Loucy (cell line): Measurements from ENCODE around the gene PDE8B.

Experiments
- H2AFZ ChIP-seq: fragments of 200-600 bp; sonication (generic); 2 replicates; pipeline ENCODE4 v1.6.0; 2016; ENCODE audit warnings: antibody characterized with exemption, mild to moderate bottlenecking, low read length, moderate library complexity
- H3F3A ChIP-seq: fragments of 200-600 bp; 2 replicates; pipeline ENCODE4 v1.6.0; 2016; ENCODE audit warnings: antibody characterized with exemption, low read depth, mild to moderate bottlenecking
- H3K27me3 ChIP-seq: fragments of 200-600 bp; sonication (generic); 2 replicates; pipeline ENCODE4 v1.6.1; 2014; ENCODE audit warnings: low read length, mild to moderate bottlenecking; ENCODE audit not compliant: insufficient read depth, poor library complexity, severe bottlenecking
- H3K36me3 ChIP-seq: fragments of 200-600 bp; sonication (generic); 2 replicates; pipeline ENCODE4 v1.6.1; 2016; ENCODE audit warnings: low read length; ENCODE audit not compliant: insufficient read depth
- H3K4me1 ChIP-seq: fragments of 200-600 bp; sonication (generic); 2 replicates; pipeline ENCODE4 v1.5.1; 2014; ENCODE audit warnings: low read length, mild to moderate bottlenecking; ENCODE audit not compliant: insufficient read depth, poor library complexity, severe bottlenecking
- H3K4me2 ChIP-seq: fragments of 200-600 bp; sonication (generic); 2 replicates; pipeline ENCODE4 v1.6.0; 2014; ENCODE audit warnings: antibody characterized with exemption, low read length, low read depth, mild to moderate bottlenecking; ENCODE audit not compliant: poor library complexity, severe bottlenecking
- H3K4me3 ChIP-seq: fragments of 200-600 bp; sonication (generic); 2 replicates; pipeline ENCODE4 v1.5.1; 2014; ENCODE audit warnings: low read length, mild to moderate bottlenecking, mixed read lengths; ENCODE audit not compliant: poor library complexity, severe bottlenecking
- H3K79me2 ChIP-seq: fragments of 200-600 bp; sonication (generic); 2 replicates; pipeline ENCODE4 v1.6.1; 2014; ENCODE audit warnings: low read length; ENCODE audit not compliant: insufficient read depth
- H3K9ac ChIP-seq: fragments of 200-600 bp; sonication (generic); 2 replicates; pipeline ENCODE4 v1.6.0; 2014; ENCODE audit warnings: mild to moderate bottlenecking, low read depth, low read length, moderate library complexity; ENCODE audit not compliant: poor library complexity, severe bottlenecking
- H3K9me2 ChIP-seq: fragments of 200-600 bp; sonication (generic); replicated peaks from 2 replicates; pipeline ENCODE4 v1.6.1; 2016; ENCODE audit warnings: low read depth, low read length, mixed read lengths
- H3K9me3 ChIP-seq: fragments of 200-600 bp; sonication (generic); 2 replicates; pipeline ENCODE4 v1.6.1; 2014; ENCODE audit warnings: mild to moderate bottlenecking, antibody characterized with exemption, low read length, low read depth; ENCODE audit not compliant: insufficient read depth
- H4K20me1 ChIP-seq: fragments of 200-600 bp; sonication (generic); 2 replicates; pipeline ENCODE4 v1.6.0; 2014; ENCODE audit warnings: antibody characterized with exemption, low read length, mild to moderate bottlenecking; ENCODE audit not compliant: insufficient read depth, poor library complexity, severe bottlenecking
- EZH2phosphoT487 ChIP-seq: fragments of 200-600 bp; IDR thresholded peaks from 2 replicates; pipeline ENCODE4 v1.6.1; 2018; ENCODE audit warnings: antibody characterized with exemption, mild to moderate bottlenecking, moderate library complexity, borderline replicate concordance
- TF ChIP-seq, protein P1 (sequence below): fragments of 200-600 bp; sonication (generic); conservative IDR thresholded peaks from 2 replicates; pipeline ENCODE4 v1.5.1; 2014; ENCODE audit warnings: mild to moderate bottlenecking, antibody characterized with exemption, low read length

PDE8B gene

DNA sequence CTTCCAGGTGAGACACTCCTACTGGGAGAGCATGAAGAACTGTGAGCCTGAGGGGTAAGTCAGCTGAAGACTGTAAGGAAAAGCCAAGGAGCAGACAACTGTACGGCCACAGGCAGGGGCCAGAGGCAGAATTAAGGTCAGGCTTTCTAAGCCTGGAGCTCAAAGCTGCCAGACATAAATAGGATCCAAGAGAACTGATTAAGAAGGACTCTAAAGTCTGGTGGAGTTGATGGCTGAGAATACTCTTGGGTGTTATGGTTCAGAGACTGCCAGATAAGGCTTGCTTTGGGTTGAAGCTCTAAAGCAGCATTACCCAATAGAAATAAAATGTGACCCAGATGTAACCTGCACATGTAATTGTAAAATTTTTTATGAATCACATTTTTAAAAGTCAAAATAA lies 12.2 kb downstream of the PDE8B start:
- H3K9ac ChIP-seq: no peak overlapping the region
- H4K20me1 ChIP-seq: no peaks in the 10 kb centered on the region
- H3K36me3 ChIP-seq: no peaks in the 10 kb centered on the region
- H3K4me1 ChIP-seq: no peaks in the 10 kb centered on the region
- H3K79me2 ChIP-seq: no peaks in the 10 kb centered on the region
- H3K4me2 ChIP-seq: no peak overlapping the region
- TF ChIP-seq EZH2phosphoT487: no peak
- TF ChIP-seq, protein P1, sequence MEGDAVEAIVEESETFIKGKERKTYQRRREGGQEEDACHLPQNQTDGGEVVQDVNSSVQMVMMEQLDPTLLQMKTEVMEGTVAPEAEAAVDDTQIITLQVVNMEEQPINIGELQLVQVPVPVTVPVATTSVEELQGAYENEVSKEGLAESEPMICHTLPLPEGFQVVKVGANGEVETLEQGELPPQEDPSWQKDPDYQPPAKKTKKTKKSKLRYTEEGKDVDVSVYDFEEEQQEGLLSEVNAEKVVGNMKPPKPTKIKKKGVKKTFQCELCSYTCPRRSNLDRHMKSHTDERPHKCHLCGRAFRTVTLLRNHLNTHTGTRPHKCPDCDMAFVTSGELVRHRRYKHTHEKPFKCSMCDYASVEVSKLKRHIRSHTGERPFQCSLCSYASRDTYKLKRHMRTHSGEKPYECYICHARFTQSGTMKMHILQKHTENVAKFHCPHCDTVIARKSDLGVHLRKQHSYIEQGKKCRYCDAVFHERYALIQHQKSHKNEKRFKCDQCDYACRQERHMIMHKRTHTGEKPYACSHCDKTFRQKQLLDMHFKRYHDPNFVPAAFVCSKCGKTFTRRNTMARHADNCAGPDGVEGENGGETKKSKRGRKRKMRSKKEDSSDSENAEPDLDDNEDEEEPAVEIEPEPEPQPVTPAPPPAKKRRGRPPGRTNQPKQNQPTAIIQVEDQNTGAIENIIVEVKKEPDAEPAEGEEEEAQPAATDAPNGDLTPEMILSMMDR: no peak
- no peaks in the 10 kb centered on the region for H3F3A ChIP-seq
- no peaks in the 10 kb centered on the region for H3K9me2 ChIP-seq
- H3K4me3 ChIP-seq: no peak overlapping the region
- H3K9me3 ChIP-seq: no peaks in the 10 kb centered on the region
- H2AFZ ChIP-seq: no peak overlapping the region
- no peaks in the 10 kb centered on the region for H3K27me3 ChIP-seq

DNA sequence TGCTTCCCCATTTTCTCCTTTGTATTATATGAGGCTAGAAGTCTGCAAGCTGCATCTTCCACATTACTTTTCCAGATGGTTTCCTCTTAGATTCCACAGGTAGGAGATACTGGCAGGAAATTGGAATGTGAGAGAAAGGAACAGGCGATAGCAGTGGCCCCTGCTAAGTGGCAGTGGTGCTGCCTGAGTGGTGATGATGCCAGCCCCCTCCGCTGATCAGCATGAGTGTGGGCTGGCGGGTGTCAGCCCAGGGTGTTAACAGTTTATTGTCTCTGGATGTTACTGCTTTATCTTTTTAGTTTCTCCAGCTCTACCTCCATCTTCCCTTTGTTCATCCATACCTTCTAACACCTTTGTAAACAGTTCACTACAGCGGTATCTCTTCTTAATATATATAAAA lies 13.2 kb downstream of the PDE8B start:
- no peaks in the 10 kb centered on the region for H3K4me1 ChIP-seq
- H3F3A ChIP-seq: no peaks in the 10 kb centered on the region
- H3K79me2 ChIP-seq: no peaks in the 10 kb centered on the region
- TF ChIP-seq, protein P1: no peak
- no peak for TF ChIP-seq EZH2phosphoT487
- H3K36me3 ChIP-seq: no peaks in the 10 kb centered on the region
- H3K4me2 ChIP-seq: no peak overlapping the region
- no peaks in the 10 kb centered on the region for H4K20me1 ChIP-seq
- H3K4me3 ChIP-seq: no peak overlapping the region
- H3K27me3 ChIP-seq: no peaks in the 10 kb centered on the region
- H2AFZ ChIP-seq: no peak overlapping the region
- no peak overlapping the region for H3K9ac ChIP-seq
- H3K9me3 ChIP-seq: no peaks in the 10 kb centered on the region
- H3K9me2 ChIP-seq: no peaks in the 10 kb centered on the region

DNA sequence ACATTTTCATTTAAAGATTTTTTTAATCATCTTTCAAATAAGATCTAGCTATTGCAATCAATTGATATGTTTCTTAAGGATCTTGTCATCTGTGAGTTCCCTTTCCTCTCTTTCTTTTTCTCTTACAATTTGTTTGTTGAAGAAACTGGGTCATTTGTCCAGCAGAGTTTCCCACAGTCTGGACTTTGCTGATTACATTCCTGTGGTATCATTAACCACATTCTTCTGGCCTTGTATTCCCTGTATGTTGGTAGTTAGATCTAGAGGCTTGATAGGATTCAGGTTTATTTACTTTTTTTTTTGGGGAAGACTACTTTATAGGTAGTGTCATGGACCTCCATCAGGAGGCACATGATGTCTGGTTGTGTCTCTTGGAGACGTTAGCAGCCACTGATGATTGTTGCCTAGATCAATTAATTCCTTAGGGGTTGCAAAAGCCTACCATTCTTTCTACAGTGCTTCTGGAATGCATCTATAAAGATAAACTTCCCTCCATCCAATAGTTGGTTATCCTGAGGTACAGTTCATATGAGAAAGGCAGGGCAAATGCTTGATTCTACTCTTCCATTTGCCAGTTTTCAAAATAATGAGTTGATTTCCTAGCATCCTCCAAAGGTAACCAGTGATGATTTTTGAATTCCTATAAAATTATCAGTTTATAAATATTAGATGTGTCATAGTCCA lies 14.3 kb downstream of the PDE8B start:
- no peaks in the 10 kb centered on the region for H4K20me1 ChIP-seq
- no peaks in the 10 kb centered on the region for H3K27me3 ChIP-seq
- H3K9ac ChIP-seq: no peak overlapping the region
- H3K4me1 ChIP-seq: no peaks in the 10 kb centered on the region
- H3K4me2 ChIP-seq: no peak overlapping the region
- no peaks in the 10 kb centered on the region for H3K9me2 ChIP-seq
- no peak overlapping the region for H2AFZ ChIP-seq
- H3K9me3 ChIP-seq: no peaks in the 10 kb centered on the region; the same call in 1 of the 2 replicates
- no peaks in the 10 kb centered on the region for H3F3A ChIP-seq
- H3K36me3 ChIP-seq: no peaks in the 10 kb centered on the region
- TF ChIP-seq, protein P1: no peak
- TF ChIP-seq EZH2phosphoT487: no peak
- H3K79me2 ChIP-seq: no peaks in the 10 kb centered on the region
- H3K4me3 ChIP-seq: no peak overlapping the region
